ENCODE data around the gene FAM228B. TPM values are rescaled to one million over a fixed set of nuclear protein-coding genes. Genes with fewer than 3 reads are reported as not detected.

The FAM228B gene
- total RNA-seq, result 29.6 TPM
- long read RNA-seq, partial matches to known transcripts, result 1 of 16 reads
- long read RNA-seq, other reads (novel, unspliced or antisense), result 12 of 16 reads

- H3K36me3 ChIP-seq, result no peaks in the 10 kb centered on the region
- no peak for TF ChIP-seq CTCF (IDR thresholded peaks at IDR 0.05; ENCODE audit: borderline replicate concordance)
- DNase-seq, result peak; percentile 92
- no peaks in the 10 kb centered on the region for H3K9me3 ChIP-seq (replicated peaks)
- no peaks in the 10 kb centered on the region for H3K27me3 ChIP-seq (ENCODE audit: low read depth)
- H3K4me3 ChIP-seq, result peak within 1 kb of the TSS; percentile 87
- H3K27ac ChIP-seq (replicated peaks), result peak within 1 kb of the TSS; percentile 99
- intact Hi-C loops (cut with micrococcal nuclease), result no loop called here
- peaks cover 30% of the 10 kb centered on the region for H3K4me1 ChIP-seq
Observed at GRCh38 chr2:24123195-24123921, at the start of gene FAM228B, which contains the start of gene PFN4. Gene FAM228B, plus strand, starts transcription at chr2:24123469. Its CDS starts 893 bp downstream, at chr2:24124362. Gene PFN4, minus strand, starts transcription at chr2:24123334. Its CDS starts 799 bp downstream, at chr2:24122535.

DNA sequence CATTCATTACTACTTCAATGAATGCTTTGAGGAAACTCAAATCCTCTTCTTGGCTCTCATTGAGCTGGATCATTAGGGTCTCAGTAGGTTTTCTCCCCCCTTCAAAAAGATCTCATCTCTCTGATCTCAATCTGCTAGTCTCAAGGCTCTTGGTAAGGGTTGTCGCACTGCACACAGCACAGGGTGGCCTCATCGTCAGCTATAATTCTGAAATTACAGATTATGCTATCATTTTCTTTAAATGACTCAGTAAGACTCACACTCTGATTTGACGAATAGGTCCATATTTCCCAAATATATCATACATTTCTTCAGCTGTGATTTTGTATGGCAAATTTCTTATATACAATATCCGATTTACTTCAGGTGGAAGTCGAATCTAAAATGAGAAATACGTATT lies 49.5 kb upstream of the FAM228B start:
- peaks cover 33% of the 10 kb centered on the region for H3K4me1 ChIP-seq
- no peak overlapping the region for H3K4me3 ChIP-seq
- H3K27me3 ChIP-seq (ENCODE audit: low read depth), result no peaks in the 10 kb centered on the region
- TF ChIP-seq CTCF (IDR thresholded peaks at IDR 0.05; ENCODE audit: borderline replicate concordance), result no peak
- H3K9me3 ChIP-seq (replicated peaks), result no peaks in the 10 kb centered on the region
- no peak for DNase-seq
- no peak overlapping the region for H3K27ac ChIP-seq (replicated peaks)
- H3K36me3 ChIP-seq, result peaks cover 43% of the 10 kb centered on the region
- intact Hi-C loops (cut with micrococcal nuclease), result no loop called here

- intact Hi-C loops (cut with micrococcal nuclease), result no loop called here
Observed at GRCh38 chr2:24075259-24075658, 48.0 kb upstream of the FAM228B start.

GRCh38 chr2:24075915-24076848 lies 47.1 kb upstream of the FAM228B start, which contains the start of gene SF3B6:
Gene SF3B6, minus strand, starts transcription at chr2:24076326. Its CDS starts 97 bp downstream, at chr2:24076229.
- Histone ChIP-seq H3K9me3 (replicated peaks) (no peaks in the 10 kb centered on the region), H3K36me3 (peaks cover 41% of the 10 kb centered on the region), H3K4me1 (peaks cover 33% of the 10 kb centered on the region), H3K27me3 (ENCODE audit: low read depth) (no peaks in the 10 kb centered on the region), H3K4me3 (peak within 1 kb of the TSS; percentile 91), H3K27ac (replicated peaks) (peak within 1 kb of the TSS; percentile 93)
- DNase-seq, result peak; percentile 97
- TF ChIP-seq CTCF (IDR thresholded peaks at IDR 0.05; ENCODE audit: borderline replicate concordance), result peak; percentile 7
- intact Hi-C loops (cut with micrococcal nuclease), result no loop called here

More at GRCh38 chr2:24075259-24075658, 48.0 kb upstream of the FAM228B start:
- Histone ChIP-seq H3K36me3 (peaks cover 39% of the 10 kb centered on the region), H3K27me3 (ENCODE audit: low read depth) (no peaks in the 10 kb centered on the region), H3K27ac (replicated peaks) (peak overlapping the region; percentile 93), H3K9me3 (replicated peaks) (no peaks in the 10 kb centered on the region), H3K4me1 (peaks cover 33% of the 10 kb centered on the region), H3K4me3 (peak overlapping the region; percentile 91)
- DNase-seq, result no peak
- TF ChIP-seq CTCF (IDR thresholded peaks at IDR 0.05; ENCODE audit: borderline replicate concordance), result no peak

DNA sequence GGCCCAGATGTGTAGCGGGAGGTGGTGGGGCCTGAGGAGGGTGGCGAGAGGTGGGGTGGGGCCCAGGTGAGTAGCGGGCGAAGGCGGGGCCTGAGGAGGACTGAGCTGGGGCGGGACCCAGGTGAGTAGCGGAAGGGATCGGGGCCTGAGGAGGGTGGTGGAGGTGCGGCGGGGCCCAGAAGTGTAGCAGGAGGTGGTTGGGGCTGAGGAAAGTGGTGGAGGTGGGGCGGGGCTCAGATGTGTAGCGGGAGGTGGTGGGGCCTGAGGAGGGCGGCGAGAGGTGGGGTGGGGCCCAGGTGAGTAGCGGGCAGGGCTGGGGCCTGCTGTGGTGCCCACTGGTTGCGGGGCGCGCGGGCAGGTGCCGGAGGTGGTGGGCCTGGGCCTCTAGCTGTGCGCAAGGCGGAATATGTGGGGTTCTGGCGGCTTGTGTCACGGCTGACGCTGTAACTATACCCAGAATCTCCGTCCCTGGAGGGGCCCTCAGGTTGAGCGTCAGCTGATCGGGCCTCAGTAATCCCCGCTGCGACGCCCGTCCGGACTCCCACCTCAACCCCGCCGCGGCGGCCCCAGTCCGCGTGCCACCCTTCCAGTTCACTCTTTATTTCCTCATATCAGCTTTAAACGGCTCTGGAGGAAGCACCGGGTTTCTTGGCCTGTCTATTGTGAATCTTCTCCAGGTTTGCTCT lies 46.3 kb upstream of the FAM228B start:
- Histone ChIP-seq H3K4me3 (peak overlapping the region; percentile 91), H3K27ac (replicated peaks) (peak overlapping the region; percentile 93), H3K9me3 (replicated peaks) (no peaks in the 10 kb centered on the region), H3K4me1 (peaks cover 33% of the 10 kb centered on the region), H3K36me3 (peaks cover 40% of the 10 kb centered on the region), H3K27me3 (ENCODE audit: low read depth) (no peaks in the 10 kb centered on the region)
- no peak for DNase-seq
- intact Hi-C loops (cut with micrococcal nuclease), result no loop called here
- TF ChIP-seq CTCF (IDR thresholded peaks at IDR 0.05; ENCODE audit: borderline replicate concordance), result no peak

All from left ventricle myocardium inferior (tissue), 1 donor.